NK-92 (cell line): ENCODE results near the gene IL32.

Experiments used
- DNase-seq: peaks from one replicate; lab custom pipeline; 2025; ENCODE audit not compliant: unreplicated experiment; lab: John Stamatoyannopoulos, UW

IL32 gene, protein sequence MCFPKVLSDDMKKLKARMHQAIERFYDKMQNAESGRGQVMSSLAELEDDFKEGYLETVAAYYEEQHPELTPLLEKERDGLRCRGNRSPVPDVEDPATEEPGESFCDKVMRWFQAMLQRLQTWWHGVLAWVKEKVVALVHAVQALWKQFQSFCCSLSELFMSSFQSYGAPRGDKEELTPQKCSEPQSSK

DNA sequence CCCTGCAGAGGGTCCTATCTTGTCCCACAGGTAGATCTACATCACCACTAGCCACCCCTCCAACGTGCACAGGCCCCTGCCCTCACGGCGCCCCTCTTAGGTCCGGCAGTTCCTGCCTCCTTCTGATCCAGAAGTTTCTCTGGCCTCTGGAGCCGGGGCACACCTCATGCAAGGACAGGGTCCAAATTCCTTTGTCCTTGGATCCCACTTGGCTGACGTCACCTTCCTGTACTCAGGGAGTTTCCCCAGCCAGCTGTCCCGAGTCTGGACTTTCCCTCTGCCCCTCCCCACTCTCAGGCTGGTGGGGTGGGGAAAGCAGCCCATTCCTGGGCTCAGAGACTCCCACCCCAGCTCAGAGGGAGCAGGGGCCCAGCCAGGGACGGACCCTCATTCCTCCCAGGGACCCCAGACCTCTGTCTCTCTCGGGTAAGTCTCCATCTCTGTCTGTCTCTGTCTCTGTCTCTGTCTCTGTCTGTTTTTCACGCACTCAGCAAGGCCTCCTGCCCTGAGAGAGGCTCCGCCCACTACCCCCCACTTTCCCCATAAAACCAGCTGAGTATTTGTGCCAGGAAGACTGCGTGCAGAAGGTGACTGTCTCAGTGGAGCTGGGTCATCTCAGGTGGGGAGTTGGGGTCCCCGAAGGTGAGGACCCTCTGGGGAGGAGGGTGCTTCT is at the start of gene IL32:
IL32 (plus strand) TSS at position 572 of the 673 bp plus-strand sequence. CDS start 172 bp downstream, outside the sequence.
- no peak for DNase-seq

DNA sequence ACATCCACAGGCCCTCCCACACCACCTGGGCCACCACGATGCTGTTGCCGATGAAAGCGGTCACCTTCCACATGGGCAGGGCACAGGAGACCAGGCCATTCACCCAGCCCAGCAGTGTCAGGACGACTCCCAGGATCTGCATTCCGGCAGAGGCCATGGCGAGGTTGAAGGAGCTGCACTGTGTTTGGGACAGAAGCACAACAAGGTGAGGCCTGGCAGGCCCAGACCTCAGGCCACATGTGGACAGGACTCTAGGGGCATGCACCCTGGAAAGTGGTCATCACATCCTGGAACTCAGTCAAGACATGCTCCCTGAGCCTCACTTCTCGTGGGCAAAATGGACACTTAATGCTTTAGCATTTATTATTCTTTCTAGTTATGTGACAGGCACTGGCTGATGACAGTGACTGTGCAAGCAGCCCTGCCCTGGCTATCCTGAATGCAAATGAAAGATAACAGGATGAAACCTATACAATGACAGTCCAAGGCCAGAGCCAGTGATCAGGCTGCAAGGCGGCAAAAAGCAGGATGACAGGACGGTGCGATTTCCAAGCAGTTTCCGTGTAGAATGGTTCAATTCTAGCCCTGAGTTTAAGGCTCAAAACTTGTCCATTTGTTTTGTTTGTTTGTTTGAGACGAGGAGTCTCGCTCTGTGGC is 49.4 kb upstream of the IL32 start:
- DNase-seq, result no peak

DNA sequence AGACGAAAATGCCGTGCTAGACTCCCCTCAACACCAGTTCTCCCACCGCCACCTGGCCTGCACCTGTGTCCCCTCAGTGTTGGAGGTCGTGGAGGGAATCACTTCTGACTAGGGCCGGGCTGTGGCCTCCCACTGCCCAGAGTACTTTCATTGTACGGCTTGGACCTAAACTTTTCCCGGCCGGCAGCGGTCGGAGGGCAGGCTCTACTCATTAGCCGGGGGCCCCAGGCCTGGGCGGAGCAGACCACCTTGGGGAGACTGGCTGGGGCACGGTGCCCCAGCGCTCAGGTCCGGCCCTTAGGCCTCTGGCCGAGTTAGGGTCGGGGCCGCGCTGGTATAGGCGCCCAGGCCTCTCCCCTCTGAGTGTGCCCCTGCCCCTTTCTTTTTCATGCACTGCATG is 48.1 kb upstream of the IL32 start:
- DNase-seq, result no peak

DNA sequence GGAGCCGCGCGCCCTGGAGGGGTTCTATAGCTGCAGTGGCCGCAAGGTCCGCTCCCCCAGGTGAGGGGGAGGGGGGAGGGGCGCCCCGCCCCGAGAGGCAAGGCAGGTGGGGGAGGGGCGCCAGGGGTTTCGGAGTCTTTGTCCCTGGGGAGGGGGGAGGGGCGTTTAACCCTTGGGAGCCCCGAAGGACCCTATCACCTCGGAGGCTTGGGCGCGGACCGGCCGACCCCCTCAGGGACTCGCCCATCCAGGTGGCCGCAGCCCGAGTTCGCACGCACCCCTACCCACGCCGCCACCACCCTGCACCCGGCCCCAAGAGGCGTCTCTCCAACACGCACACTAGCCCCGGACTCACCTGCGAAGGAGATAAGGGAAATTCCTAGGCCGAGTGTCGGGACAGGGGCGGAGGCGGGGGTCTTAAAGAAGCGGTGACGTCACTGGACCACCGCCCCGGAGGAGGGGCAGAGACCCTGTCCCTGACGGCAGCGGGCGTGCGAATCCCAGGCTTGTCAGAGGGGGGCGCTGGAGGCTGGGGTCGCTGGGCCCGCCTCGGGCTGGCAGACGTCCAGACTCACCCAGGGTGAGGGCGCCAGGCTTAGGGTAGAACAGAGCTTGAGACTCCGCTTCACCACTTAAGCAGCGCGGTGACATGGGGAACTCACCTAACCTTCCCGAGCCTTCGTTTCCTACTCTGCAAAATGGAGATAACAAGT is 47.5 kb upstream of the IL32 start, which contains the start of gene CLDN6:
CLDN6 (minus strand) TSS at position 390 of the 713 bp plus-strand sequence. CDS start 2,162 bp downstream, outside the sequence.
- DNase-seq, result no peak

DNA sequence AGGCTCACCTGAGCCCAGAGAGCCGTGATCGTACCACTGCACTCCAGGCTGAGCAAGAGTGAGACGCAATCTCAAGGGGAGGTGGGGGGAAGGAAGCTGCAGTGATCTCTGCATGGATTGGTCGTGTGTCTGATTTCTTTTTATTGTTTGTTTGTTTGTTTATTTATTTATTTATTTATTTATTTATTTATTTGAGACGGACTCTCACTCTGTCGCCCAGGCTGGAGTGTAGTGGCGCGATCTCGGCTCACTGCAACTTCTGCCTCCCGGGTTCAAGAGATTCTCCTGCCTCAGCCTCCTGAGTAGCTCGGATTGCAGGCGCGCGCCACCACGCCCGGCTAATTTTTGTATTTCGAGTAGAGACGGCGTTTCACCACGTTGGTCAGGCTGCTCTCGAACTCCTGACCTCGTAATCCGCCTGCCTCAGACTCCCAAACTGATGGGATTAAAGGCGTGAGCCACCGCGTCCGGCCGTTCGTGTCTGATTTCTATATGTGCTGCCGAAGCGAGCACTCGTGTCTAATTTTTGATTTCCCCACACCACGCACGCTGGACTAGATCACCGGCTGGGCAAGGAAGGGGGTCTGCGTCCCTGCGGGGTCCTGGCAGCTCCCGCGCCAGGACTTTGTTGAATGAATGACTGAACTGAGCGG is 45.7 kb upstream of the IL32 start:
- no peak for DNase-seq

DNA sequence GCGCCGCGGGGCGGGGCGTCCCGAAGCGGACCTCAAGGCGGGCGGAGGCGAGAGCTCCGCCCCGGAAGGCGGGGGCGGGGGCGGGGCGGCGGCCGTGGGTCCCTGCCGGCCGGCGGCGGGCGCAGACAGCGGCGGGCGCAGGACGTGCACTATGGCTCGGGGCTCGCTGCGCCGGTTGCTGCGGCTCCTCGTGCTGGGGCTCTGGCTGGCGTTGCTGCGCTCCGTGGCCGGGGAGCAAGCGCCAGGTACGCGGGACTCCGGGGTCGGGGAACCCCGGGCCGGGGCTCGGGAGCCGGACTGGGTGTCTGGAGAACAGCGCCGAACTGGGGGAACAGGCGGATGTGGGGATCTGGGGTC is 45.2 kb upstream of the IL32 start, which contains the start of gene TNFRSF12A:
TNFRSF12A (plus strand) TSS at position 122 of the 357 bp plus-strand sequence; CDS start at position 152, 30 bp downstream.
- no peak for DNase-seq

DNA sequence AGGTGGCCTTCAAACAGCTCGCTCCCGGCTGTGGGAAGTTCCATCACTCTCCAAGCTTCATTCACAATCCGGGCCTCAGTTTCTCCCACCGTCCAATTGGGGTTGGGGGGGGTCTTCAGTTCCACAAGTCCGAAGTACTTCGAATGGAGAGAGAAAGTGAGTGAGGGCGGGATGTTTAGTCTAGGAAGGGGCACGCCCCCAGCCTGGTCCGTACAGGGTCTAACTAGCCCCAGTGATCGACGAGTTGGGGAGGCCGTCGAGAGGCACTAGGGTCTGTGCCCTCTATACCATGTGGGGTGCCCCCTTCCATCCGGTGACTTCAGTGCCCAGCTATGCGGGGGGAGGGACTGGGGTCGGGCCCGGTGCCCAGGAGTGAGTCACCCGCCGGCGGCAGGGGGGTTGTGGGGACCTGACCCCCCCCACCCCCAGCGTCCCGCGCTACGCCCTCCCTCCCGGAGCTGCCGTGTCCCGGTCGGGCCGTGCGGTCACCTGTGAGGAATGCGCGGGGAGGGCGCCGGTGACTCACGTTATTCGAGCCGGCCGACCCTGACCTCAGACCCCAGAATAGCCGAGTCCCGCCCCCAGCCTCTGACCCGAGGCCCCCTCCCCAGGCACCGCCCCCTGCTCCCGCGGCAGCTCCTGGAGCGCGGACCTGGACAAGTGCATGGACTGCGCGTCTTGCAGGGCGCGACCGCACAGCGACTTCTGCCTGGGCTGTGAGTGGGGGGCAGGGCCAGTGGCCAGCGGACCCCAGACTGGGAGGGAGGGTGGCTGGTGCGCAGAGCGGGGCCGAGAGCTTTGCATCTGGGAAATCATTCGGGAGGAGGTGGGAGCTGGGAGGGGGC is 44.6 kb upstream of the IL32 start:
- DNase-seq, result no peak

DNA sequence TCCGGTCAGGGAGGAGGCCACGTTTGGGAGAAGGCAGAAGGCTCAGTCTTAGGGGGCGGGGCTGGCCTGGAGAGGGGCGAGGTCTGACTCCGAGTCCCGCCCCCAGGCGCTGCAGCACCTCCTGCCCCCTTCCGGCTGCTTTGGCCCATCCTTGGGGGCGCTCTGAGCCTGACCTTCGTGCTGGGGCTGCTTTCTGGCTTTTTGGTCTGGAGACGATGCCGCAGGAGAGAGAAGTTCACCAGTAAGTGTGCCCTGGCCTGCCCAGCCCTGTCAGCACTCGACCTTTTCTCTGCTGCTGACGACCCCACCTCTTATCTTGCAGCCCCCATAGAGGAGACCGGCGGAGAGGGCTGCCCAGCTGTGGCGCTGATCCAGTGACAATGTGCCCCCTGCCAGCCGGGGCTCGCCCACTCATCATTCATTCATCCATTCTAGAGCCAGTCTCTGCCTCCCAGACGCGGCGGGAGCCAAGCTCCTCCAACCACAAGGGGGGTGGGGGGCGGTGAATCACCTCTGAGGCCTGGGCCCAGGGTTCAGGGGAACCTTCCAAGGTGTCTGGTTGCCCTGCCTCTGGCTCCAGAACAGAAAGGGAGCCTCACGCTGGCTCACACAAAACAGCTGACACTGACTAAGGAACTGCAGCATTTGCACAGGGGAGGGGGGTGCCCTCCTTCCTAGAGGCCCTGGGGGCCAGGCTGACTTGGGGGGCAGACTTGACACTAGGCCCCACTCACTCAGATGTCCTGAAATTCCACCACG is 43.8 kb upstream of the IL32 start:
- DNase-seq, result no peak

DNA sequence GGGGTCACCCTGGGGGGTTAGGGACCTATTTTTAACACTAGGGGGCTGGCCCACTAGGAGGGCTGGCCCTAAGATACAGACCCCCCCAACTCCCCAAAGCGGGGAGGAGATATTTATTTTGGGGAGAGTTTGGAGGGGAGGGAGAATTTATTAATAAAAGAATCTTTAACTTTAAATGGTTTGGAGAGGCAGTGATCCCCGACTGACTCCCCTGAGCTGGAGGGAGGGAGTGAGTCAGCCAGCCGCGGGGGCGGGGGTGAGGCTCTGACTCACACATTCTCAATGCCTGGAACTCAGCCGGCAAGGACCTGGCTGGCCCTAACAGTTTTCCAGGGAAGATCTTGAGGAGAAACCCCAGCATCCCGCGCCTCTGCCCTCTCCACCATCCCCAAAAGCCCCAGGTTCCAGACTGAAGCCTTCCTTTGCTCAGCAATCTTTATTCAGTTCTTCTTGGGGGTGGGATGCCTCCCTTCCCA is 43.2 kb upstream of the IL32 start:
- DNase-seq, result no peak

DNA sequence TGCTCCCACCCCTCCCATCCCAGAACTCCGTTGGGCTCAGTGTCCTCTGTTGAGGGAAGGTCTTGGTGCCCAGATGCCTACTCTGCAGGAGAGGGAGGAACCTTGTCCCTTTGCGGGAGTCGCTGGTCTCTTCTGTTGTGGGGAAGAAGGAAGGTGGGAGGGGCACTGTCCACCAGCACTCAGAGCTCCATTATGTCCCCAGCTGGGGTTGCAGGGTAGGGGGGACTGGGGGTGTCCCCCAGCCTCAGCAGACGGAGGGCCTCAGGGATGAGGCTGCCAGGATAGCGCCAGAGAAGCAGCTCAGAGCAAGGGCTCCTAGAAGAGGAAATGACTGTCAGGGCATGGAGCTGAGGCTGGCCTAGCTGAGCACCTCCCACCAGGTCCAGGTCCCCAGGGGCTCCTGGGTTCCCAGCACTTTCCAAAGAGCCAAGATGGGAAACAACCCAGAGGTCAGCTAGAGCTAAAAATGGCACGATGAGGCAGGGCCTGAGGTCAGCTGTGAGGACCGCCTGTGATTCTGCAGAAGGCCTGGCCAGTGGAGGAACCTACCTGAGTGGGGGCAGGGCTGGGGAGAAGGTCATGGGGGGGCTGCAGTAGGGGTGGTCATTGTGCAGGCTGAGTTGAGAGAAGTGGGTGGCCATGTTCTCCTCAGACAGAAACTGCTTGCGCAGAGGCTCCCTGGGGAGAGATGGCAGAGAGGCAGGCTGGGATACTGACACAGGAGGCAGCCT is 42.6 kb upstream of the IL32 start:
- no peak for DNase-seq

DNA sequence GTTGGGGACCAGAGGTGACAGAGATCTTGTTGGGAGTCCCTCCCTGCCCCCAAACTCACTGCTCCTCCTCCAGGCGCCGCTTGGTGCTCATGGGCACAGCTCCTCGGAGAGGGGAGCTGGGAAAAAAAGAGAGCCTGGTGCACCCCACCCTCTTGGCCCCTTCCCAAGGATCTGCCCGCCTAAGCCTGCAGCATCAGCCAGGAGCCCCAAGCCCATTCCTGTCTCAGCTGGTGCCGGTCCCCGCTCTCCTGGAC is 42.1 kb upstream of the IL32 start:
- no peak for DNase-seq

DNA sequence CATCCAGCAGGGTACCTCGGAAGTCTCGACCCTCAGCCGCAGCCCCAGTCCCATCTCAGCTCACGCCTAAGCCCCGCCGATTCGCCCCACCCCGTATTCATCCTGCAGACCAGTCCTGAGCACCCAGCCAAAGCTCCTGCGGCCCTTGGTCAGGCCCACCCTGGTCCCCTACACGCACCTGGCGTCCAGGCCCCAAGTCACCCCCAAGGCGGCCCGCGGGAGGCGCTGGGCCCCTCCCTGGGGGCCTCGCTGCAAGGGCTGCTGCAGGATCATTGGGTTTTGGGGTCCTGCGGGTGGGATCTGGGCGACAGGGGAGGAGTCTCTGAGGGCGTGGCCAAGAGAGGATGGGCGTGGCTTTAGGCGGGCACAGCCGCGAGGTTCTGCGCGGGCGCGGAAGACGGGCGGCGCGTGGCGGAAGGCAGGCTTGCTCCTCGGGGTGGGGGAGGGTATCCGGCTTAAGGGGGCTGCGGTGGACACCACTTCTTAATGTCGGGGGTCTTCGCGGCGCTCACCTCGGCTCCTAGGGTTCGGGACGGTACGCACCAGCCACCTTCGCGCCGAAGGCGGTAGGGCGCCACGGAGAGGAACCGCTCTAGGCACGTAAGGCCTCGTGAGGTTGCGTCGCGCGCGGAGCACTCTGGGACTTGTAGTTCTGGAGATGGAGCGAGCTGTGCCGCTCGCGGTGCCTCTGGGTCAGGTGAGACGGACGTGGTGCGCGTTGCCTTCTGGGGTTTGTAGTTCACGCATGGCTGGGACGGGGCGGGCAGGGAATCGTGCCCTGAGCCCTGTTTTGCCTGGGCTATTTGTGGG is 41.6 kb upstream of the IL32 start, which contains the start of the genes HCFC1R1 and THOC6:
HCFC1R1 (minus strand) TSS at position 274 of the 810 bp plus-strand sequence; CDS start at position 273, 1 bp downstream.
THOC6 (plus strand) TSS at position 367 of the 810 bp plus-strand sequence; CDS start at position 659, 292 bp downstream.
- peak; percentile 65 for DNase-seq

DNA sequence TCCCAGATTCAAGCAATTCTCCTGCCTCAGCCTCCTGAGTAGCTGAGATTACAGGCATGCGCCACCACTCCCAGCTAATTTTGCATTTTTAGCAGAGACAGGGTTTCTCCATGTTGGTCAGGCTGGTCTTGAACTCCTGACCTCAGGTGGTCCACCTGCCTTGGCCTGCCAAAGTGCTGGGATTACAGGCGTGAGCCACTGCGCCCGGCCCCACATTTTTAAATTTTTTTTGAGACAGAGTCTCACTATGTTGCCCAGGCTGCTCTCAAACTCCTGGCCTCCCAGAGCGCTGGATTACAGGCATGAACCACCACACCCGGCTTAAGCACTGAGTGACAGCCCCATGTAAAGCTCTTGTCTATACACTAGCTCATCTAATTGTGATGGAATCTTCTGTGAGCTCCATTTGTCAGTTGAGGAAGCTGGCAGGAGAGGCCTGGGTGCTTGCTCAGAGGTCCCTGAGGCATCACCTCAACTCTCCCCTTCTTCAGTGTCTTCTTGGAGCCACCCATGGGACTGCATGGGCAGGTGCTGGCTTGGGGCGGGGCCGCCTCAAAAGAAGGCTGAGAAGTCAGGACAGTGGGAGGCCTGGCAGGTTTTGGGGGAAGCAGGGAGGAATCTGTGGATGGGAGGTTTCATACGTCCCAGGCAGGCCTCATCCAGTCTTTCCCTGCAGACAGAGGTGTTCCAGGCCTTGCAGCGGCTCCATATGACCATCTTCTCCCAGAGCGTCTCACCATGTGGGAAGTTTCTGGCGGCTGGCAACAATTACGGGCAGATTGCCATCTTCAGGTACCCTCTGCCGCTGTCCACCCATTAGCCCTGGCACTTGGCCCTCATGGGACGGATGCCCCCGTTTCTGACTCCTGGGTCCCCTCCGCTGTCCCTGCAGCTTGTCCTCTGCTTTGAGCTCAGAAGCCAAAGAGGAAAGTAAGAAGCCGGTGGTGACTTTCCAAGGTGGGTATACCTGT is 40.1 kb upstream of the IL32 start:
- no peak for DNase-seq

DNA sequence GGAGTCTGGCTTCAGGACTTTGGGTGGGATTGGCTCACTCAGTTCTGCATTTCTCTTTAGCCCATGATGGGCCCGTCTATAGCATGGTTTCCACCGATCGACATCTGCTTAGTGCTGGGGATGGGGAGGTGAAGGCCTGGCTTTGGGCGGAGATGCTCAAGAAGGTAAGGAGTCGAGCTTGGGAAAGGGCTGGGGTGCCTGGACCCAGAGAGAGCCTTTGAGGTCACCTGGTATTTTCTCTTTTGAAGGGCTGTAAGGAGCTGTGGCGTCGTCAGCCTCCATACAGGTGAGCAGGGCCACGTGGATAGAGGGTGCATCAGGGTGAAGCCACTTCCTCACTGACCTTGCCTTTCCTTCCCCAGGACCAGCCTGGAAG is 39.4 kb upstream of the IL32 start:
- DNase-seq, result no peak

DNA sequence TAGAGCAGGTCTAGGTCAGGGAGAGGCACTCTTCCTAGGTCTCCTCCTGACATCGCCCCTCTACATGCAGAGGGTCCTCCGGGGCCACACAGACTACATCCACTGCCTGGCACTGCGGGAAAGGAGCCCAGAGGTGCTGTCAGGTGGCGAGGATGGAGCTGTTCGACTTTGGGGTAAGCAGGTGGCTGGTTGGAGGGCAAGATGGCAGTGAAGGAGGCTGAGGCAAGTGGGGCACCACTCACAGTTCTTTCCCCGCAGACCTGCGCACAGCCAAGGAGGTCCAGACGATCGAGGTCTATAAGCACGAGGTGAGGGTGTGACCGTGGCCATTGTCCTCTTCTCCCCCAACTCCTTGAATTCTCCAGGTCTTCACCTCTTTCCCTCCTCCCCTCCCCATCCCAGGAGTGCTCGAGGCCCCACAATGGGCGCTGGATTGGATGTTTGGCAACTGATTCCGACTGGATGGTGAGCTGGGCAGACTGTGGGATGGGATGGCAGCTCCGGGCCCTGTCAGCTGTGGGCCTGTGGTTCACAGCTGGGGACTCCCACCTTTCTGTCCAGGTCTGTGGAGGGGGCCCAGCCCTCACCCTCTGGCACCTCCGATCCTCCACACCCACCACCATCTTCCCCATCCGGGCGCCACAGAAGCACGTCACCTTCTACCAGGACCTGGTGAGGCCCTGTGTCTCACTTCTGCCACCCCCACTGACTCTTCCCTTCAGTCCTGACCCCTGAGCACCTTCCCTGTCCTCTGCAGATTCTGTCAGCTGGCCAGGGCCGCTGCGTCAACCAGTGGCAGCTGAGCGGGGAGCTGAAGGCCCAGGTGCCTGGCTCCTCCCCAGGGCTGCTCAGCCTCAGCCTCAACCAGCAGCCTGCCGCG is 38.6 kb upstream of the IL32 start:
- no peak for DNase-seq

DNA sequence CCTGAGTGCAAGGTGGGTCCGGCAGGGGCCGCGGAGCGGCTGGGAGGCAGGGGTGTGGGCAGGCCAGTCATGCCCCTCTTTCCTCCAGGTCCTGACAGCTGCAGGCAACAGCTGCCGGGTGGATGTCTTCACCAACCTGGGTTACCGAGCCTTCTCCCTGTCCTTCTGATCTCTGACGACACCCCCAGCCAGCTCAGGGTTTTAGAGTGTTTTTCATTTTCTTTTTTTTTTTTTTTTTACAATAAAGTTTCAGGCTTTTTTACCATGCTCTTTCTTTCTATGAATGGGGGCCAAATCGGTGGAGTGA is 38.0 kb upstream of the IL32 start:
- DNase-seq, result no peak
